ENCODE data around the gene TBCK.

Gene TBCK

GRCh38 chr4:106186201-106186600, 129.8 kb downstream of the TBCK start:
- Histone ChIP-seq H3K36me3 (ENCODE audit: insufficient read depth, low read length) (no peaks in the 10 kb centered on the region), H3K9me2 (replicated peaks; ENCODE audit: low read depth, low read length) (no peaks in the 10 kb centered on the region)

DNA sequence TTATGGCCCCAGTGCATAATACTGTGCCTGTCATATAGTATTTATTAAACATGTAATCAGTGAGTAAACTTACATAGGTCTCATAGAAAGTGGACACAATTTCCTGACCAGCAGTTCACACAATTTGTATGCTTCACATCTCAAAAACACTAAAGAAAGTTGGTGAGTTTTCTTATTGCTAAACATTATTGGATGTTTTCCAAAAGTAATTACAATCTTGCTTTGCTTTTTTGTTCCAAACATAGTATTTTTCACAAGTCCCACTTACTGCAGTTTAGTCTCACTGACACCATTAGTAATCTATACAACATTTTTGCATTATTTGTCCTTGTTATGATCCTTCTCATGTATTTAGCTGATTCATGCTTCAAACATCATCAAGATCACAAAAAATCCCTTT, 132.5 kb downstream of the TBCK start:
- no peak overlapping the region for H3K4me3 ChIP-seq (ENCODE audit: low read length, poor library complexity, severe bottlenecking)
- TF ChIP-seq EZH2phosphoT487 (IDR thresholded peaks at IDR 0.05; ENCODE audit: borderline replicate concordance) (no peak), CTCF (conservative IDR thresholded peaks at IDR 0.05; ENCODE audit: low read length) (no peak)
- no peaks in the 10 kb centered on the region for H3K9me3 ChIP-seq (ENCODE audit: insufficient read depth, low read depth, low read length)
- no peak overlapping the region for H3K9ac ChIP-seq (ENCODE audit: low read depth, low read length, poor library complexity, severe bottlenecking)
- no peaks in the 10 kb centered on the region for H3K79me2 ChIP-seq (ENCODE audit: insufficient read depth, low read length)
- H3K4me1 ChIP-seq (ENCODE audit: insufficient read depth, low read length, poor library complexity, severe bottlenecking), result no peaks in the 10 kb centered on the region
- no peaks in the 10 kb centered on the region for H3K27me3 ChIP-seq (ENCODE audit: insufficient read depth, low read length, poor library complexity, severe bottlenecking)
- no peaks in the 10 kb centered on the region for H3K9me2 ChIP-seq (replicated peaks; ENCODE audit: low read depth, low read length)
- H3K4me2 ChIP-seq (ENCODE audit: low read depth, low read length, poor library complexity, severe bottlenecking), result no peak overlapping the region
- no peak overlapping the region for H2AFZ ChIP-seq (ENCODE audit: low read length)
- no peaks in the 10 kb centered on the region for H4K20me1 ChIP-seq (ENCODE audit: insufficient read depth, low read length, poor library complexity, severe bottlenecking)
- H3K36me3 ChIP-seq (ENCODE audit: insufficient read depth, low read length), result no peaks in the 10 kb centered on the region
- H3F3A ChIP-seq (ENCODE audit: low read depth), result no peaks in the 10 kb centered on the region

More at GRCh38 chr4:106186201-106186600, 129.8 kb downstream of the TBCK start:
- TF ChIP-seq CTCF (conservative IDR thresholded peaks at IDR 0.05; ENCODE audit: low read length), result no peak
- H3F3A ChIP-seq (ENCODE audit: low read depth), result no peaks in the 10 kb centered on the region
- H3K27me3 ChIP-seq (ENCODE audit: insufficient read depth, low read length, poor library complexity, severe bottlenecking), result no peaks in the 10 kb centered on the region
- no peak overlapping the region for H2AFZ ChIP-seq (ENCODE audit: low read length)
- no peaks in the 10 kb centered on the region for H3K79me2 ChIP-seq (ENCODE audit: insufficient read depth, low read length)
- no peaks in the 10 kb centered on the region for H3K9me3 ChIP-seq (ENCODE audit: insufficient read depth, low read depth, low read length)
- no peak overlapping the region for H3K9ac ChIP-seq (ENCODE audit: low read depth, low read length, poor library complexity, severe bottlenecking)
- no peaks in the 10 kb centered on the region for H4K20me1 ChIP-seq (ENCODE audit: insufficient read depth, low read length, poor library complexity, severe bottlenecking)
- H3K4me1 ChIP-seq (ENCODE audit: insufficient read depth, low read length, poor library complexity, severe bottlenecking), result no peaks in the 10 kb centered on the region
- H3K4me3 ChIP-seq (ENCODE audit: low read length, poor library complexity, severe bottlenecking), result no peak overlapping the region
- H3K4me2 ChIP-seq (ENCODE audit: low read depth, low read length, poor library complexity, severe bottlenecking), result no peak overlapping the region

- no peak overlapping the region for H2AFZ ChIP-seq (ENCODE audit: low read length)
- H3K9me3 ChIP-seq (ENCODE audit: insufficient read depth, low read depth, low read length), result no peaks in the 10 kb centered on the region
- H4K20me1 ChIP-seq (ENCODE audit: insufficient read depth, low read length, poor library complexity, severe bottlenecking), result no peaks in the 10 kb centered on the region
- H3K36me3 ChIP-seq (ENCODE audit: insufficient read depth, low read length), result no peaks in the 10 kb centered on the region
- no peak overlapping the region for H3K4me2 ChIP-seq (ENCODE audit: low read depth, low read length, poor library complexity, severe bottlenecking)
- H3K9ac ChIP-seq (ENCODE audit: low read depth, low read length, poor library complexity, severe bottlenecking), result no peak overlapping the region
- H3K27me3 ChIP-seq (ENCODE audit: insufficient read depth, low read length, poor library complexity, severe bottlenecking), result no peaks in the 10 kb centered on the region
- H3F3A ChIP-seq (ENCODE audit: low read depth), result no peaks in the 10 kb centered on the region
- no peak overlapping the region for H3K4me3 ChIP-seq (ENCODE audit: low read length, poor library complexity, severe bottlenecking)
- H3K79me2 ChIP-seq (ENCODE audit: insufficient read depth, low read length), result no peaks in the 10 kb centered on the region
- TF ChIP-seq CTCF (conservative IDR thresholded peaks at IDR 0.05; ENCODE audit: low read length) (no peak), EZH2phosphoT487 (IDR thresholded peaks at IDR 0.05; ENCODE audit: borderline replicate concordance) (no peak)
- no peaks in the 10 kb centered on the region for H3K9me2 ChIP-seq (replicated peaks; ENCODE audit: low read depth, low read length)
- H3K4me1 ChIP-seq (ENCODE audit: insufficient read depth, low read length, poor library complexity, severe bottlenecking), result no peaks in the 10 kb centered on the region
Measured at GRCh38 chr4:106172861-106173260, 143.1 kb downstream of the TBCK start.

Measured in Loucy (cell line).